PC-9 (cell line): ENCODE data around the gene NR6A1. TPM values are rescaled to one million over a fixed set of nuclear protein-coding genes. Genes with fewer than 3 reads are reported as not detected.

Experiments used
- BruUV-seq: library from RNA; stranded (reverse); fragments of 400-500 nt; replicated peaks from 2 replicates; lab custom pipeline; 2021; lab: Mats Ljungman, UMichigan
- CTCF ChIA-PET: fragments of 300-600 bp; sonication (Branson Sonifier 250); formaldehyde crosslinking; loops from one replicate; lab custom pipeline; 2022; ENCODE audit warnings: antibody characterized with exemption; lab: Charles Lee
- POLR2A ChIA-PET: fragments of 300-600 bp; sonication (Branson Sonifier 250); formaldehyde crosslinking; loops from one replicate; lab custom pipeline; 2022; ENCODE audit warnings: antibody characterized with exemption; ENCODE audit not compliant: unreplicated experiment; lab: Charles Lee
- DNase-seq, 2 experiments: peaks; one replicate each; pipeline versions ENCODE4 v3.0.0 to v3.0.0-alpha.2; 2015 to 2022; ENCODE audit warnings: mixed read lengths in 1 of 2
- H2AFZ ChIP-seq: fragments of 200-600 bp; sonication (generic); 2 replicates; pipeline ENCODE4 v1.8.1; 2017; ENCODE audit warnings: antibody characterized with exemption
- H3F3A ChIP-seq: fragments of 200-600 bp; sonication (generic); 2 replicates; pipeline ENCODE4 v1.8.1; 2017; ENCODE audit warnings: antibody characterized with exemption, mild to moderate bottlenecking, low read depth; ENCODE audit not compliant: insufficient read depth
- H3K27ac ChIP-seq: fragments of 200-600 bp; sonication (generic); 2 replicates; pipeline ENCODE4 v1.6.1; 2016; ENCODE audit warnings: mixed run types
- H3K27me3 ChIP-seq: fragments of 200-600 bp; sonication (generic); 2 replicates; pipeline ENCODE4 v1.6.1; 2016; ENCODE audit warnings: low read depth, mixed run types; ENCODE audit not compliant: insufficient read depth
- H3K36me3 ChIP-seq: fragments of 200-600 bp; sonication (generic); 2 replicates; pipeline ENCODE4 v1.6.1; 2016; ENCODE audit warnings: low read depth, mixed run types
- H3K4me1 ChIP-seq: fragments of 200-600 bp; sonication (generic); replicated peaks from 2 replicates; pipeline ENCODE4 v1.6.1; 2016; ENCODE audit warnings: mixed run types; ENCODE audit not compliant: insufficient read depth
- H3K4me2 ChIP-seq: fragments of 200-600 bp; sonication (generic); 2 replicates; pipeline ENCODE4 v1.6.1; 2017; ENCODE audit warnings: mixed run types
- H3K4me3 ChIP-seq: fragments of 200-600 bp; sonication (generic); 2 replicates; pipeline ENCODE4 v1.6.1; 2016; ENCODE audit warnings: mixed run types
- H3K79me2 ChIP-seq: fragments of 200-600 bp; sonication (generic); 2 replicates; pipeline ENCODE4 v1.6.1; 2017; ENCODE audit warnings: low read depth, mixed run types
- H3K9me2 ChIP-seq: fragments of 200-600 bp; sonication (generic); 2 replicates; pipeline ENCODE4 v1.8.1; 2017; ENCODE audit warnings: mild to moderate bottlenecking; ENCODE audit not compliant: insufficient read depth
- H3K9me3 ChIP-seq: fragments of 200-600 bp; sonication (generic); 2 replicates; pipeline ENCODE4 v1.8.1; 2016; ENCODE audit warnings: low read depth; ENCODE audit not compliant: insufficient read depth
- H4K20me1 ChIP-seq: fragments of 200-600 bp; sonication (generic); 2 replicates; pipeline ENCODE4 v1.8.1; 2017; ENCODE audit not compliant: insufficient read depth
- CTCF ChIP-seq: fragments of 200-600 bp; sonication (generic); conservative IDR thresholded peaks from 2 replicates; pipeline ENCODE4 v1.6.1; 2017; ENCODE audit warnings: mixed run types, antibody characterized with exemption, mild to moderate bottlenecking, moderate library complexity
- EZH2 ChIP-seq: fragments of 200-600 bp; sonication (generic); IDR thresholded peaks from 2 replicates; pipeline ENCODE4 v1.8.0; 2017; ENCODE audit warnings: antibody characterized with exemption, low read depth
- intact Hi-C: fragments of 100-400 bp; cut with micrococcal nuclease; formaldehyde crosslinking; loops from one replicate; pipeline ENCODE4 v1.10.0; 2022; ENCODE audit not compliant: unreplicated experiment
- total RNA-seq: library from RNA; stranded (reverse); gene quantifications from 2 replicates; pipeline ENCODE4 v1.2.3, GENCODE V29; 2021

Gene NR6A1
- total RNA-seq, 1 experiment from 2014 or later, result 13.0 TPM

DNA sequence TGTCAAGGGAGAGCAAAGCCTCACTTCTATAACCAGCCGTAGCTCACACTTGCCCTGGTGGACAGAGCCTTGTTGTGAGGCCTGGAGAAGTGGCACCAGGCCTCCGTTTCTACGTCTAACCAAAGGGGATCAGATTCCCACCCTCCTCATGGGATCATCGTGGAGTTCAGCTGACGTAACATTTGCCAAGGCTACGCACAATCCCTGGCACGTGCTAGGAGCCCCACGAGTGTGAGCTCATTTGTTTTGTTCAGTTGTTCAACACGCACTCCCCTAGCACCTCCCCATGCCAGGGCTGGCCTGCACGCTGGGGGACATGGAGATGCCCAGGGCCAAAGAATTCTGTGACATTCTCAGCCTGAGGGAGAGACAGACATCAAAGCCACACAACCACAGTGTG is 297.8 kb downstream of the NR6A1 start:
- Histone ChIP-seq H3K4me3 (no peak overlapping the region), H2AFZ (no peak overlapping the region), H3K36me3 (no peaks in the 10 kb centered on the region), H3K4me2 (no peak overlapping the region), H3K27ac (no peak overlapping the region), H3K4me1 (no peaks in the 10 kb centered on the region), H3K9me2 (no peaks in the 10 kb centered on the region), H3F3A (no peaks in the 10 kb centered on the region), H3K27me3 (peaks cover 3% of the 10 kb centered on the region; the same call in 1 of the 2 replicates), H4K20me1 (no peaks in the 10 kb centered on the region; the same call in 1 of the 2 replicates), H3K79me2 (no peaks in the 10 kb centered on the region), H3K9me3 (no peaks in the 10 kb centered on the region)
- DNase-seq, result no peak
- no peak for TF ChIP-seq CTCF
- intact Hi-C loops, result no loop called here
- CTCF ChIA-PET, result no interaction called here
- POLR2A ChIA-PET, result no interaction called here
- no TSS peak for BruUV-seq

DNA sequence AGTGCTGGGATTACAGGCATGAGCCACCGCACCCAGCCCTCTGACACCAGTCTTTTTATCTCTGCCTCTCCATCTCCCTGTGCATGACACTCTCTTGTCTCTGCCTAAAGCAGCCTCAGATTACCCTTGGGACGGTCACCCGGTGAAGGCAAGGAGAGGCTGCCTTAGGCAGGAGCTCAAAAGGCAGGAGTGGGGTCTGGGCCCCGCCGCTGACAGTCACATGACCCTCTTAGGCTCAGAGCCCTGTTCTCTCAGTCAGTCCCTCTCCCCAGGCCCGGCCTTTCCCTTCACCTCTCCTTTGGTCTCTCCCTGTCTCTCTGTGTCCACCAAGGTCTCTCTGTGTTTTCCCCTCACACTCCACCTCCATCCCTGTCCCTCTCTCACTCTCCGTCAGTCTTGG is 298.3 kb downstream of the NR6A1 start:
- H2AFZ ChIP-seq, result no peak overlapping the region
- H3K9me3 ChIP-seq, result no peaks in the 10 kb centered on the region
- H3K79me2 ChIP-seq, result no peaks in the 10 kb centered on the region
- CTCF ChIA-PET, result no interaction called here
- DNase-seq, result no peak
- 0 out of 2 replicates have a peak, but pooled peaks cover 3% of the 10 kb centered on the region for H3K27me3 ChIP-seq
- POLR2A ChIA-PET, result no interaction called here
- no peak overlapping the region for H3K4me3 ChIP-seq
- BruUV-seq, result no TSS peak
- no peak overlapping the region for H3K4me2 ChIP-seq
- H3K36me3 ChIP-seq, result no peaks in the 10 kb centered on the region
- H3F3A ChIP-seq, result no peaks in the 10 kb centered on the region
- intact Hi-C loops, result no loop called here
- H3K4me1 ChIP-seq, result no peaks in the 10 kb centered on the region
- no peak for TF ChIP-seq EZH2
- H3K27ac ChIP-seq, result no peak overlapping the region
- no peaks in the 10 kb centered on the region; the same call in 1 of the 2 replicates for H4K20me1 ChIP-seq
- no peaks in the 10 kb centered on the region for H3K9me2 ChIP-seq

DNA sequence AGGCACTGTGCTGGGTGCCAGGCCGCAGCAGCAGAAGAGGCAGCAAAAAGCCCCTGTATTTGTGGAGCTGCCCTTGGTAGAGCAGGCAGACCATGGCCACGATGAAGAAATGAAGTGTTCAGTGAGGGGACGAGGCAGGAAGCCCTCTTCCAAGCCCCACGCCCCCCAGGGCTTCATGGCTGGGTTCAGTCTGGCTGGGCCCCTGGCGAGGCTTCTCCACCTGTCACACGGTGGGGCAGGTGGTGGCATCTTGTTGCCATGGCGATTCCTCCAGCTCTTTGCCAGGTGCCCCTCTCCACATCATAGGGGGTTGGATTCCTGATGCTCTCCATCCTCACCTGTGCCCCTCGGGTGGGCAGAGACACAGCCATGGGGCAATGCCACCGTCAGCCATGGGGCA is 299.4 kb downstream of the NR6A1 start:
- intact Hi-C loops, result no loop called here
- Histone ChIP-seq H4K20me1 (no peaks in the 10 kb centered on the region; the same call in 1 of the 2 replicates), H2AFZ (no peak overlapping the region), H3K4me3 (no peak overlapping the region), H3F3A (no peaks in the 10 kb centered on the region), H3K27ac (no peak overlapping the region), H3K36me3 (no peaks in the 10 kb centered on the region), H3K27me3 (0 out of 2 replicates have a peak, but pooled peaks cover under 1% of the 10 kb centered on the region), H3K9me2 (no peaks in the 10 kb centered on the region), H3K9me3 (no peaks in the 10 kb centered on the region), H3K4me1 (no peaks in the 10 kb centered on the region), H3K79me2 (no peaks in the 10 kb centered on the region), H3K4me2 (no peak overlapping the region)
- CTCF ChIA-PET, result no interaction called here
- TF ChIP-seq EZH2 (no peak), CTCF (no peak)
- POLR2A ChIA-PET, result no interaction called here
- no TSS peak for BruUV-seq
- DNase-seq, result no peak

DNA sequence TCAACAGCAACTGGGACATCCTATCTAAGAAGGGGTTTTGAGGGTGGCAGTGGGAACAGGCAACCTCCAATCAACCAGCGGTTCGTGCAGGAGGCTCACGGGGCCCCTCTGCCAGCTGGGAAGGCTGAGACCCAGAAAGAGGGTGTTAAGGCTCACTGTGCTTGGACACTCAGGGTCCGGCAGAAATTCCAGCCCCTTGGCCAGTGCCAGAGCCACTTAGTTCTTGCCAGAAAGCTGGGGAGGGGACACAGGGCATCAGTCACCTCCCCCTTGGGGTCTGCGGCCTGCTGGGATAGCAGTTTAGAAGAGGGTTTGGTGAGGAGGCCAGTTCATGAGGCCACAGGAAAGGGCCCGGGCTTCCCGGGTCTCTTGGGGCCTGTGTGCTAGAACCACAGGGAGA is 300.4 kb downstream of the NR6A1 start:
- intact Hi-C loops, result no loop called here
- Histone ChIP-seq H3K36me3 (no peaks in the 10 kb centered on the region), H3K4me2 (no peak overlapping the region), H3K27ac (no peak overlapping the region), H4K20me1 (no peaks in the 10 kb centered on the region; the same call in 1 of the 2 replicates), H3K9me2 (no peaks in the 10 kb centered on the region), H3F3A (no peaks in the 10 kb centered on the region), H3K9me3 (no peaks in the 10 kb centered on the region), H3K4me3 (no peak overlapping the region), H3K79me2 (no peaks in the 10 kb centered on the region), H3K4me1 (no peaks in the 10 kb centered on the region), H3K27me3 (no peaks in the 10 kb centered on the region), H2AFZ (no peak overlapping the region)
- no peak for DNase-seq
- ChIA-PET POLR2A (no interaction called here), CTCF (no interaction called here)
- no peak for TF ChIP-seq EZH2
- no peak for TF ChIP-seq CTCF
- no TSS peak for BruUV-seq
